HG02870 (cell line): ENCODE results near the gene PHPT1.

Experiments
- ATAC-seq: cut with Tn5 transposase; IDR thresholded peaks from one replicate; pipeline ENCODE4 v1.9.1; 2021; ENCODE audit warnings: mild to moderate bottlenecking, moderate library complexity; ENCODE audit not compliant: unreplicated experiment

The PHPT1 gene

GRCh38 chr9:136847088-136847825 lies 2.0 kb upstream of the PHPT1 start:
- ATAC-seq, result no peak

- ATAC-seq, result no peak
Measured at GRCh38 chr9:136847826-136848392, 1.3 kb upstream of the PHPT1 start.

- ATAC-seq, result no peak
Measured at GRCh38 chr9:136848393-136849037, 694 bp upstream of the PHPT1 start.

GRCh38 chr9:136849960-136850865 lies 1.0 kb downstream of the PHPT1 start:
- ATAC-seq, result no peak

GRCh38 chr9:136850866-136851775 lies 1.9 kb downstream of the PHPT1 start:
- ATAC-seq, result no peak

- ATAC-seq, result no peak
Measured at GRCh38 chr9:136851941-136852663, 2.9 kb downstream of the PHPT1 start, which contains the start of gene MAMDC4. Gene MAMDC4 (plus strand): TSS chr9:136852346. CDS start chr9:136852417, 71 bp downstream.

GRCh38 chr9:136852664-136853595 lies 3.7 kb downstream of the PHPT1 start:
- ATAC-seq, result no peak

- ATAC-seq, result no peak
Measured at GRCh38 chr9:136853596-136854112, 4.4 kb downstream of the PHPT1 start.

- no peak for ATAC-seq
Measured at GRCh38 chr9:136854113-136854841, 5.1 kb downstream of the PHPT1 start.

GRCh38 chr9:136854842-136855460 lies 5.7 kb downstream of the PHPT1 start:
- ATAC-seq, result no peak

- no peak for ATAC-seq
Measured at GRCh38 chr9:136855461-136856078, 6.4 kb downstream of the PHPT1 start.

- no peak for ATAC-seq
Measured at GRCh38 chr9:136856079-136856476, 6.9 kb downstream of the PHPT1 start.

GRCh38 chr9:136856541-136857141 lies 7.4 kb downstream of the PHPT1 start:
- no peak for ATAC-seq

GRCh38 chr9:136857166-136857565 lies 8.0 kb downstream of the PHPT1 start:
- ATAC-seq, result no peak

- ATAC-seq, result no peak
Measured at GRCh38 chr9:136857581-136858412, 8.6 kb downstream of the PHPT1 start.
